Stromal cell of bone marrow (primary cell): ENCODE results near the gene CTNNA3.
"Not testable (repeated sequence)": the region's sequence is repeated elsewhere in the genome, so short reads cannot be mapped to it uniquely, and the experiment has no call there.

Experiments
- DNase-seq: peaks from one replicate; pipeline ENCODE4 v3.0.0-alpha.2; 2012; ENCODE audit warnings: low read depth

CTNNA3 gene

DNA sequence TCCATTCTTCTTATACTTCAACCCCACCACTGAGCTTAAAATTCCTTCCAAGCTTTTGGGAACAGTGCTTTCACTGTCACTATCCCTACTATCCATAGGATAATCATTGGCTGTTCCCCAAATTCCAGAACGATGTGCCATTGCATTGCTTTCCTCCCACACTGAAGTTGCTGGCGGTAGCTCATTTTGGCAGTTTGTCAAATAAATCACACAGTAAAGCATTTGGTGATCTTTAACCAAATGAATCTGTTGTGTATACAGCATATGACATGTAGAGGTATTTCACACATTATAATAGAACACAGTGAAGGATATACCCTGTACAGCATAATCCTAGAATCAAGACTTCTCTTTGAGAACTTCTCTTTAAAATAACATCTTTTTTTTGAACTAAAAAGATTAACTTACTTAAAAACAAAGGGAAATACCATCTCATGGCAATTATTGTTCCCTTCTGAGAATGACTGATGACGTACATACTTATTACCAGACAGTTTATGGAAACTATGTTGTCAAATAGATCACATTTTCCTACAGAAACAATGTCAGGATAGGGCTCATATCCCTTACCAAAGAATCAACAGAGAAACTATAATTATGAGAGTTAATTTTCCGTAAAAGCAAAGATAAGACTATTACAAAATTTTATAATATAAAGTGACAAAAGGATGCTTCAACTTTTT lies 93.6 kb downstream of the CTNNA3 start:
- peak; percentile 44 for DNase-seq

DNA sequence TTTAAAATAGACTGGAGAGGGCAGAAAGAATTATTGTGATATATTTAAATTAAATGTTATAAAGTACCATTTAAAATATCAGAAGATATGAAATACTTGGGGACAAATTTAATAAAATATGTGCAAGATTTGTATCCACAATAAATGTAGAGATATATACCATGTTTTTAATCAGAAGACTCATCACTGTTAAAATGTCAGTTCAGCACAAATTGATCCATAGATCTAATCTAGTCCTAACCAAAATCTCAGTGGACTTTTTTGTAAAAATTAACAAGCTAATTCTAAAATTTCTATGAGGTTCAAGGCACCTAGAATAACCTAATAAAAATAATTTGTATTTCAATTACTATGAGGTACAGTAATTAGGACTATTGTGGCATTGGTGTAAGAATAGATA lies 96.4 kb downstream of the CTNNA3 start:
- DNase-seq, result no peak

DNA sequence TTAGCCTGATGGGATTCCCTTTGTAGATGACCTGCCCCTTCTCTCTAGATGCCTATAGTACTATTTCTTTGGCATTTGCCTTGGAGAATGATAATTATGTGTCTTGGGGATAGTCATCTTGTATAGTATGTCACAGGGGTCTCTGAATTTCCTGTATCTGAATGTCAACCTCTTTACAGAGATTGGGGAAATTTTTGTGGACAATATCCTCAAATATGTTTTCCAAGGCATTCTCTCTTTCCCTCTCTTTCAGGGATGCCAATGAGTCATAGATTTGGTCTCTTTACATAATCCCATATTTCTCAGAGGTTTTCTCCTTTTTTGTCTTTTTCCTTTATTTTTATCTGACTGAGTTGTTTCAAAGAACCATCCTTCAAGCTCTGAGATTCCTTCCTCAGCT lies 99.4 kb downstream of the CTNNA3 start:
- no peak for DNase-seq

DNA sequence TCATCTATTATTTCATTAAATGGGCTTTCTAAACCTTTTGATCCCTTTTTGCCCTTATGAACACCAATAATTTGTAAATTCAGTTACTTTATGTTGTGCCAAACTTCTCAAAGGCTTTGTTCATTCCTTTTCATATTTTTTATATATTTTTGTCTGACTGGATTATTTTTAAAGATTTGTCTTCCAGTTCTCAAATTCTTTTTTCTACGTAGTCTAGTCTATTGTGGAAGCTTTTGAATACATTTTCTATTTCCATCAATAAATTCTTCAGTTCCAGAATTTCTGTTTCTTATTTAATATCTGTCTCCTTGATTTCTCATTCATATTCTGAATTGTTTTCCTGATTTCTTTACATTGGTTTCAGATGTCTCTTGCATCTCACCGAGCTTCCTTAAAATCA lies 108.2 kb downstream of the CTNNA3 start:
- DNase-seq, result no peak

DNA sequence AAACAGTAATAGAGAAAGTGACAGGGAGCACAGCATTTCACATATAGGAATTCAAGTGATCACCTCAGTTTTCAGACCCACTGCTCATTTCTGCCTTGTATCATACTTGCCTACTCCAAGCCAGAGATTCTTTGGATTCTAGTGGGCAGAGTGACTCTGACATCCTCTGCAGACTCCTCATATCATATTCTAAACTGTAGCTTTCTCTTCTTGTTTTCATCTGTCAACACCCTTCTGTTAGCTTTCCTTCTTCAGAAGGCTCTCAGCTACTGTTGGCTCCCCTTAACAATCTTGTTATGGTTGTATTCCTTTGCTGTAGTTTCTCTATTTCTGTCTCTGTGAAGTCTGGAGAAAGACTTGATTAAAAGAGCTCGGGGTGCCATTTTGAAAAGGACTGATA lies 120.5 kb downstream of the CTNNA3 start:
- no peak for DNase-seq

DNA sequence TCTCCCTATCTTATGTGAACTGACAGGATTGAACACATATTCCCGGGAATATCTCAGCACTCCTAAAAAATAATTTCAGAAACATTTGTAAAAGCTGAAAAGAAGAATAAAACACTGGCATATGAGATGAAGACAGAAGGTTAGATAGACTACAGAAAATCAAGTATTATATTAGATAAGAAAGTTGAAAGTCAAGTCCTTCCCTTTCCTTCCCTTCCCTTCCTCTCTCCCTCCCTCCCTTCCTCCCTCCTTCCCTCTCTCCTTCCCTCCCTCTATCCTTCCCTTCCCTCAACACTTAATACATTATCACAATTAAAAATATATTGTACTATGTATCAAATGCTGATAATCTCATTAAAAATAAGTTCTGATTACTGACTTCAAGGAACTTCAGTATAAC lies 122.5 kb downstream of the CTNNA3 start:
- no peak for DNase-seq

DNA sequence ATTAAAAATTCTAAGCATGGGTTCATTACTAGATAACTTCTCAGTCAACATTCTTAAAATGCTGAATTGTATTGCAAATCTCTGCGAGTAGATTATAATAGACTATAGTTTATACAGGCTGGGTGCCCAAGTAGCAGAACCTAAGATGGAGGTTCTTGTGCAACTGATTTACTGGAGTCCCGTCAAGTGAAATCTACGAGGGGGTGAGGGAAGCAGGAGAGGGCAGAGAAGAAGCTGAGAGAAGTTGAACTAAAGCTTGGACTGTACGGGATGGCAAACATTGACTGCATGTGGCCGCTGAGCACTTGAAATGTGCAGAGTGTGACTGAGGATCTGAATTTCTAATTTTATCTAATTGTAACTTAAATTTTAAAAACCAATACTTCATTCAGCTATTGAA lies 124.5 kb downstream of the CTNNA3 start:
- no peak for DNase-seq

DNA sequence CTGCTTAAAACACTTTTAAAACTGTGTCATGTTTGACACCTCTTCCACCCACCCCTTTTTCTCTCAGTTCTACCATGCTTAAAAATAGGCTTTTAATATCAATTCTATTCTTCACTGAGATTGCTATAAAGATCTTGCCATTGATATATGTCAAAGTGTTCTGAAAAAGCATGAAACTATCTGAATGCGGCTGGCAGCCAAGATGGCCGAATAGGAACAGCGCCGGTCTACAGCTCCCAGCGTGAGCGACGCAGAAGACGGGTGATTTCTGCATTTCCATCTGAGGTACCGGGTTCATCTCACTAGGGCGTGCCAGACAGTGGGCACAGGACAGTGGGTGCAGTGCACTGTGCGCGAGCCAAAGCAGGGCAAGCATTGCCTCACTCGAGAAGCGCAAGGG lies 137.7 kb downstream of the CTNNA3 start:
- not testable (repeated sequence) for DNase-seq

DNA sequence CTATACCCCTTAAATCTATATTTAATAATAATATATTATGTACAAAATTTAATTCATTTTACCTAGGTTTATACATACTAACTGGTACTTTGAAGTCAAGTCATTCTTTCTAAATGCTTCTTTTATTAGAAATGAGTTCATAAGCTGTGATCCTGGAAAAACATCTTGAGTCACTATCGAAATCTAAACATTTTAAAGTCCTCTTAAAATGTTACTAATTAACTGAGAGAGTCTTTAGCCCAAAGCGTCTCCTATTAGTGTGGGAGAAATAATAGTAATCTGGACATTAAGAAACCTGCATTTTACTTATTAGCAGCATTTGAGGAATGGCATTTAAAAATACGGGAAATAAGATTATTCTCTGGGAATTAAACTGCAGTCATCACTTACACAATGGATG lies 142.7 kb downstream of the CTNNA3 start:
- no peak for DNase-seq

DNA sequence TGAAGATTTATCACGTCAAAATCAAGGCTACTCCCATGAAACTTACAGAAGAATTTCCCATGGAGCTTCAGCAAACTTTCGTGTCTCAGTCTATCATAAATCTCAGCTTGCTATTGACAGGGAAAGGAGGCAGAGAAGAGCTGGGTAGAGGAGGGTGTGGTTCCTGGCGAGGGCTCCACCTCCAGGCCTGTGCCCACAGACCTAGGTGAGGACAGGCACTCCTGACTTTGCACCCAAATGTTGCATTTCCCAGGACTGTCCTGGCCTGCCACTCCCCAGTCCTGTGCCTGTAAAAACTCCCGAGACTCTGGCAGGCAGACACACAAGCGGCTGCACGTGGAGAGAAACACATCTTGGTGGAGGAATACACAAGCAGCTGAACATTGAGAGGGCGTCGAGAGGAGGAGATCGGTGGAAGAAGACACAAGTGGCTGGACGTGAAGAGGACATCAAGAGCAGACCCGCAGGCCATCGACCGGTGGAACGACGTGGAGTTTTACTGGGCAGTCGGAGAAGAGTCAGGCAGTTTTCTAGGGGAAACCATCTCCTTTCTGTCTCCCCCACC lies 145.1 kb downstream of the CTNNA3 start:
- no peak for DNase-seq

DNA sequence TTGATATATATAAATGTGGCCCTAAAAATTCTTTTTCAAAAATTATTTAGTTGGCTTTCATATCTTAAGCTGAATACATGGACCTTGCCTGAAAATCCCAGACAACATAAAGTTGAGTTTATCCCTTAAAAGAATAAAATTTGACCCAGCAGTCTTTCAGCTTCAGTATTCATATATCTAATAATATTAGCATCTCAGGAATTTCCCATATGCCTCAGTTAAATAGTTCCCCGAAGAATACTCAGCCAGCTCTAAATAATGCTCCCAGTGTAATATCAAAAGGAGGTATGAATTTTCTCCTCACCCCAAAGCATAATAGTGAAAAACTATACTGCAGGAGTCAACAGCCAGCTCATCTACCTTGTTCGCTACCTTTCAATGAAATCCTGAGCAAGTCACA lies 145.9 kb downstream of the CTNNA3 start:
- no peak for DNase-seq

DNA sequence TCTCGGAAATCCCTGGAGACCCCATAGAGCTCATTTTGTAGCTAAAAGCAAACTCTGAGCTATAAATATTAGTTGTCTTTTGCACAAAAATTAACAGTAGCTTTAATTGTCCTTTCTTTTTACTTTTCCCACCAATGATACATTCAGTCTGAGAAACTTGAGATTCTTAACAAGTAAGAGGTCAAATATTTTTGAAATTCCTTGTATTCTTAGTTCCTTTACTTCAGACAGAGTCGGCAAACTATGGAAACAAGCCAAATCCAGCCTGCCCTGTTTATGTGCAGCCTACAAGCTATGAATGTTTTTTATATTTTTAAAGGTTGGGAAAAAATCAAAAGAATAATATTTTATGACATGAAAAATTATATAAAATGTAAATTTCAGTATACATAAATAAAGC lies 146.6 kb downstream of the CTNNA3 start:
- no peak for DNase-seq

DNA sequence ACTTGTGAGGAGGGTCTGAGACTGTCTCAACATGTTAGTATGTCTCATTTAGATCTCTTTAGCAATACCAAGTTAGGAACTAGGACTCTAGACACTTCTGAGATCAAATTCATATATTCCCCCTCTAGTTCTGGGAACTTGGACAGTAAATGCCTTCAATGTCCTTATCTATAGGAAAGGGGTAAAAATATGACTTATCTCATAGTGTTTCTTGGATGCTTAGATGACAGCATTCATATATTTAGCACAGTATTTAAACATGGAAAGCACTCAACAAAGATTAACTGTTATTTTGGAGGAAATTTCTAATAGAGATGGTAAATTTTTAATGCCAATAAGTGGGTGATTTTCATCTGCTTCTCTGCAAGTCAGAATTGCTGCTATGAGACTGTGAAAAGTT lies 154.6 kb downstream of the CTNNA3 start:
- no peak for DNase-seq

DNA sequence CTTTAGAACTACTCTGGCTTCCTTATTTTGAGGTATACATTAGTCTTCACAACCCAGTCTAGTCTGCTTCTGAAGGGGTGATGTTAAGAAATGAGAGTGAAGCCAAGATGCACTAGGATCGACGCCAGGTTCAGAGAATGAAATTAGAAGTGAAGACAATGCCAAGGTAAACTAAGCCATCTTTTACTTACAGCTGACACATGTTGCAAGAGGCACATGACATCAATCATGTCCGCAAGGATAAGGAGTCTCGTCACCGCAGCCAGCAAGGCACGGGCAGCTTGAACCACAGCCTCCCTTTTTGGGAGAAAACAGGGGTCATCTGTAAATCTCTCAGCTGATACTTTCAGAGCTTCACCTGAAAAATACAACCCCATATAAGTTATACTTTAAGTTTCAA lies 156.7 kb downstream of the CTNNA3 start:
- no peak for DNase-seq

DNA sequence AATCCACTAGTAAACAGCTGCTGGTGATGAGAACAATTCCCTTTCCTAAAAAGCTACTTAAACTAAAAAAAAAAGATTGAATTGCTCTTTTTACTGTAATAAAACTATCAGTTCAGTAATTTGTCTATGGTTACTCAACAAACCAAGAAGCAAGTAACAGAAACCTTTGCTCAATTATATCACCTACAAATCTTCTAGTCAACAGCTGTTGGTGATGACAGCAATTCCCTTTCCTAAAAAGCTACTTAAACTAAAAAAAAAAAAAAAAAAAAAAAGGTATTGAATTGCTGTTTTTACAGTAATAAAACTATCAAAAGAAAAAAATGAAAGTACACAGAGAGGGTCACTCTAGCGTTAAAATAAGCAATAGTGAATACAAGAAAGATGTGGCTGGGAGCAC lies 158.1 kb downstream of the CTNNA3 start:
- no peak for DNase-seq

DNA sequence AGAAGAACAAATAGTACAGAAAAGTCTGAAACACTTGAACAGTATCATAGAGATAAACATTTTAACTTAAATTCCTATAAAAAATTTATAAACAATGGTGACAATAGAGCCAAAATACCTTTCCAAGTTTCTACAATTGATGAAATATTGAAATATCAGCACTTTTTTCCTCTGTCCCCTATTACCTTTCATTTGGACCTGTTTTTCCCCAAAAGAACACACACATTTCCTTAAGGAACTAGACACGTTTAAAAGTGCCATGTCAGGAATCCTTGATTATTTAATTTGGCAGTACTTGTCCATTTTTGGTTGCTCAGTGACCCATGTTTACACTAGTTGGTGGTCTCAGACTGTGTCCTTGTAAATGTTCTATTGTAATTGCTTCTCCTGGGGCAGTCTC lies 162.6 kb downstream of the CTNNA3 start:
- no peak for DNase-seq

DNA sequence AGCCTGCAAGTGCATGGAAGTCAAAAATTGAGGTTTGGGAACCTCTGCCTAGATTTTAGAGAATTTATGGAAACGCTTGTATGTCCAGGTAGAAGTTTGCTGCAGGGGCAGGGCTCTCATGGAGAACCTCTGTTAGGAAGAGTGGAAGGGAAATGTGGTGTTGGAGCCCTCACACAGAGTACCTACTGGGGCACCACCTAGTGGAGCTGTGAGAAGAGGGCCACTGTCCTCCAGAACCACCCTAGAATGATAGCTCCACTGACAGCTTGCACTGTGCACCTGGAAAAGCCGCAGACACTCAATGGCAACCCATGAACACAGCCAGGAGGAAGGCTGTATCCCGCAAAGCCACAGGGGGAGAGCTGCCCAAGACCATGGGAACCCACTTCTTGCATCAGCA lies 165.0 kb downstream of the CTNNA3 start:
- DNase-seq, result not testable (repeated sequence)

DNA sequence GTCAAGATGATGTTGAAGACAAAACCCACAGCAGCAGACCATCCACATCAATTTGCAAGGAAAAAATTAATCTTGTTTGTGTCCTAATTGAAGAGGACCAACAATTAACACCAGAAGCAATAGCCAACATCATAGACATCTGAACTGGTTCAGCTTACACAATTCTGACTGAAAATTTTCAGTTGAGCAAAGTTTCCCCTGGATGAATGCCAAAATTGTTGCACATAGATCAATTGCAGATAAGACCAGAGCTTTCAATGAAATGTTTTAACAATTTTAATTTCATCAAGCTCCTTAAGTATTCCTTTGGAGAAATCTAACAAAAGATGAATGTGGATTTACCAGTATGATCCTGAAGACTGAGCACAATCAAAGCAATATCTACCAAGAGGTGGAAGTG lies 168.6 kb downstream of the CTNNA3 start:
- DNase-seq, result no peak

DNA sequence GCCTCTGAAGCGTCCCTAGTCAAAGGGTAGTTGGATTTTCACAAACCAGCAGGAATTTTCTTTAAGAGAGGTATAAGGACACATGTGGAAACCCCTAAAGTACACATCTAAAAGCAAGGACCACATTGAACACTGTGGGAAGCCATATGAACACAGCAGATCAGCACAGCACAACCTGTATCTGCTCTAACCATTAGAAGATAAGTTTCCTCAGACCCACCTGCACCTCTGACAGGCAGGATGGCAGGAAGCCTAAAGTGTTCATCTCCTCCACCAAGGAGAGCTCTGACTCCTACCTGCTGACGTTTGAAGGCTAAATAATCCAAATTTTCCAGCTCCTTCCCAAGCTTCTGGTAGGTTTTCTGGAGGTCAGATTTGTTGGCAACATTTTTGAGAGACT lies 174.4 kb downstream of the CTNNA3 start:
- DNase-seq, result no peak

DNA sequence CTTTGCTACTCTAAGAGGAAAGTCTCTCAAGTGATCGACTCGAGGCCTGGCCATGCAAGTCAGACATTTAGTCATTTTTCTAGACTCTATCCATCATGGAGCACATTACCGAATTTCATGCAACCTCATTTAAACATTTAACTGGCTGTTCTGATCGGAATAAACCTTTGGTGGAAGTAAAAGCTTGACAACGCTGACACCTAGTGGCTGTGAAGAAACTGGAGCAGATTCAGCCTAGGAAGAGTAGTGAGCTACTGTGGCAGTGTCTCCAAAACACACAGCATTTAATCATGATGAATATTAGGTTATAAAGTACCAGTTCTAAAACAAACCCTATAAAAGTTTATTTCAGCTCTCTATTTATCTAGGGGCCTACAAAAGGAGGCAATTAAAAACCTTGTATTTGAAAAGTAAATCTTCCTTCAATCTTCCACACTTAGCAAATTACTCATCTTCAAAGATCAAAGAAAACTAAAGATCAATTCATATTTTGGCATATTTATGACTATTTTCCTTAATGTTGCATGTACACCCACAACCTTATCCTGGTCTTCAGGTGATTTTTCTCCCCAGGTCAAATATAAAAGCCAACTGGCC lies 175.0 kb downstream of the CTNNA3 start:
- DNase-seq, result peak; percentile 48

DNA sequence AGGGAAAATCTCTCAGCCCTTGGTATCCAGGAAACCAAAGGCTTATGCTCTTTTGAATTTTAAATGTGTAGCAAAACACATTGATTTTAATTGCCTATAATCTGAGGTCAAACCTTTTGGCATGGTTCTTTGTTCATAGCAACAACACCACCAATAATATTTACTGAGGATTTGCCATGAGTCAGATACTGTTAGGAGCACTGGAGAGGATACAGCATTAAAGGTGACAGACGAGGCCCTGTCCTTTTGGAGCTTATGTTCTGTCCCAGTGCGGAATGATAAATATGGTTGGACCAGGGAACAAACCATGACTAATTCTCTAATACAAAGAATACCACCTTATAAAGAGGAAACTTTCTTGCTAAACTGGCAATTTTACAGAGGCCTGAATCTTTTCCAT lies 176.6 kb downstream of the CTNNA3 start:
- no peak for DNase-seq

DNA sequence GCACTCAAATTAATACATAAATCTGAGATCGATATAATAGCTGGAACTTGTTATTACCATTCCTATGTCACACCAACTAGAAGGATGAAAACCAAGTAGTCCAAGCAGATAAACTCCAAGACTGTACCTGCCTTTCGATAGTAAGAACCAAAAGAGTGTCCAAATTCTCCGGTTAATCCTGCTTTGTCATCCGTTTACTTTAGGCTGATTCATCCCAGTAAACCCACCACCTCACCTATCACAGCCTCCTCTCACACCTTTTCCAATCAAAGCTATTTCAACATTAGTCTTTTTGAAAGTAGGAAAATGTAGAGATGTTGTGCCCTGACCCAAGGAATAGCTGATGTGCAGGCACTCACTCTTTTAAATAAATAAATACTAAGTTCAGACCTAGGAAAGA lies 177.2 kb downstream of the CTNNA3 start:
- no peak for DNase-seq

DNA sequence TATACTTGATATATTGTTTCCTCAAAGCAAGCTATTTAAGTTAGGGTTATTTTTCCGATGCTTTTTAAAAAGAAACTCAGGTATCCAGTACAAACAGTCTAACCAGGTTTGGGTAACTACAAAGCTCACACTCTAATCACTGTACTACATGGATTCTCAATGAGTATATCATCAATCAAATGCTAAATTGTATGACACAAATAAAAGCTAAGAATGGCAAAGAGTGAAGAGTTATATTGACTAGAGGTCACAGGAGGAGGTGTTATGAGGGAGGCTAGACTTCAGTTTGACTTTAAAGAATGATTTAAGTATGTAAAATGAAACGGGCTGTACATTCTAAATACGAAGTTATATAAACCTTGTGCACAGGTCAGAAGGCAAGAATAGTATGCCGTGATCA lies 178.0 kb downstream of the CTNNA3 start:
- no peak for DNase-seq

DNA sequence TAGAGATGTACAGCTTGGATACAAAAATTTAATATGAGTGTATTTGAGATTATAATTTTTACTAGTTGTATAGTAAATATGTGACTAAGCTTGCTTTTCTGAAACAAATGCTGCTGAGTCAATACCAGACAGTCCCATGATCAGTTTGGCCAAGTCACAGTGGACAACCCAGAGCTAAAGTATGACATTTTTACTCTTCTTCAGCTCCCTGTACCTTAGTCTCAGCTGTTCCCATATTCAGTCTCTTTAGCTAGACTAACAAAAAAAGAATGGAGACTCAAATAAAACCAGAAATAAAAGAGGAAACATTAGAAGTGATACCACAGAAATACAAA lies 189.3 kb downstream of the CTNNA3 start:
- DNase-seq, result no peak
